Measurements from ENCODE around the gene MAMDC4. TPM values are rescaled to one million over a fixed set of nuclear protein-coding genes. Genes with fewer than 3 reads are reported as not detected.
"Not testable (repeated sequence)": the region's sequence is repeated elsewhere in the genome, so short reads cannot be mapped to it uniquely, and the experiment has no call there.

Gene MAMDC4
- total RNA-seq, 1 donor from 2014 or later = 13.4 TPM

DNA sequence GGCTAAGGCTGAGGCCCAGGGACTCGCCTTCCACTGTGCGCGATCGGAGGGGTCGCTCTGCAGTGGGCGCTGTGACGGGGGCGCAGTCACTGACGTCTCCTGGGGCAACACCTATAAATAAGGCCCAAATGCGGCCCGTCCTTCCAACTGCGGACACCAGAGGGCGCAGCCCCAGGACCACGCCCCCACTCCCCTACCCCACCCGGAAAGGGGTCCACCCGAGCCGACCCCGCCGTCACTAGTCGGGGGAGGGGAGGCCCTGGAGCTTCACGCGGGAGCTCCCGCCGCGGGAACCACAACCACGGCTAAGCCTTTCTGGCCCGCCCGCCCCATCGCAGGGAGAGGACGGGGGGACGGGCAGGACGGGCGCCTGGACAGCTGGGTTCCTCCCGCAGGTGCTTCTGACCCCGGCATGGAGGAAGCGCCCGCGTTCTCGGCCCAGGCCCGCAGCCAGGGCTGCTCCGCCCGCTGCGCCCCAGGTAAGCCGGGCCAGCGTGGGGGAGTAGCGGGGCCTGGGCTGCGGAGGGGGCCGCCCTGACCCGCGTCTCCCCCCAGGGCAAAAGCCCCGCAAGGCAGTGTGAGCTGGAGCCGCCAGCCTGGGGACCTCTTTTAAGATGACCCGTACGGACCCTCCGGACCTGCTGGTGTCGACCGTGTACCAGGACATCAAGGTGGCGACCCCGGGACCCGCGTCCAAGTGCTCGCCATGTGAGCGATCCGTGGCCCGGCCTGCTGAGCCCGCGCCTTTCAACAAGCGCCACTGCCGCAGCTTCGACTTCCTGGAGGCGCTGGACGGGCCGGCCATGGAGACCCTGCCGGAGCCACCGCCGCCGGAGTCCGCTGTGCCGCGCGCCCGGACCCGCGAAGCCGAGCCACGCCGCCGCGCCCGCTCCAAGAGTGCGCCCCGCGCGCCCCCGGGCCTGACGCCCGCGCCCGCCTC is 8.1 kb upstream of the MAMDC4 start:
- peak; percentile 82 for TF ChIP-seq CTCF (IDR thresholded peaks at IDR 0.05; ENCODE audit: borderline replicate concordance)
- Histone ChIP-seq H3K27me3 (ENCODE audit: low read depth) (peaks cover 41% of the 10 kb centered on the region), H3K27ac (replicated peaks) (peak overlapping the region; percentile 78), H3K4me3 (peak overlapping the region; percentile 74), H3K36me3 (peaks cover 15% of the 10 kb centered on the region), H3K4me1 (peaks cover 69% of the 10 kb centered on the region)
- intact Hi-C loops (cut with micrococcal nuclease); H3K9me3 ChIP-seq (replicated peaks); DNase-seq: not testable (repeated sequence)

DNA sequence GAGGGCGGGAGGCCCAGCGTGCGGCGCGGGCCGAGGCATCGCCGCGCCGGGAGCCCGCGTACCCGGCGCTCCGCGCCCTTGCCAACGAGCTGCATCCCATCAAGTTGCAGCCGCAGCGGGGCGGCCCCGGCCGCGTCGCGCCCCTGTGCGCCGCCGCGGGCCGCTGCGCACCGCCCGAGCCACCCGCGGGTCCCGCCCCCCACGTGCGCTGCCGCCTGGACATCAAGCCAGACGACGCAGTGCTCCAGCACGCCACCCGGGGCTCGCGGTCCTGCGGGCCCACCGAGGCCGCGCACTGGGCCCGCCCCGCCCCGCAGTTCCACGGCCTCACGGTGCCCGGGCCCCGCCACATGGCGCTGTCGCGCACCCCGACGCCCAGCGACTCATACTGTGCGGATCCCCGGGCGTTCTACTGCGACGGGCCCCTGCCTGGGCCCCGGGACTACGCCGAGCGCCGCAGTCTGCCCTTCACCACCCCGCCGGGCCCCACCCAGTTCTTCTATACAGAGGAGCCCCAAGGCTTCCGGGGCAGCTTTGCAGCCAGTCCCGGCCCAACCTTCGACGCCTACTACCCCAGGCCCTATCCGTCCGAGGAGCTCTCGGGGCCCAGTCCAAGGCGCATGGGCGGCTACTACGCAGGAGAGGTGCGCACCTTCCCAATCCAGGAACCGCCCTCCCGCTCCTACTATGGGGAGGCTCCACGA is 7.2 kb upstream of the MAMDC4 start:
- Histone ChIP-seq H3K4me1 (peaks cover 72% of the 10 kb centered on the region), H3K4me3 (no peak overlapping the region), H3K9me3 (replicated peaks) (no peaks in the 10 kb centered on the region), H3K36me3 (peaks cover 7% of the 10 kb centered on the region), H3K27me3 (ENCODE audit: low read depth) (peaks cover 41% of the 10 kb centered on the region), H3K27ac (replicated peaks) (no peak overlapping the region)
- intact Hi-C loops (cut with micrococcal nuclease) = no loop called here
- no peak for TF ChIP-seq CTCF (IDR thresholded peaks at IDR 0.05; ENCODE audit: borderline replicate concordance)
- no peak for DNase-seq

DNA sequence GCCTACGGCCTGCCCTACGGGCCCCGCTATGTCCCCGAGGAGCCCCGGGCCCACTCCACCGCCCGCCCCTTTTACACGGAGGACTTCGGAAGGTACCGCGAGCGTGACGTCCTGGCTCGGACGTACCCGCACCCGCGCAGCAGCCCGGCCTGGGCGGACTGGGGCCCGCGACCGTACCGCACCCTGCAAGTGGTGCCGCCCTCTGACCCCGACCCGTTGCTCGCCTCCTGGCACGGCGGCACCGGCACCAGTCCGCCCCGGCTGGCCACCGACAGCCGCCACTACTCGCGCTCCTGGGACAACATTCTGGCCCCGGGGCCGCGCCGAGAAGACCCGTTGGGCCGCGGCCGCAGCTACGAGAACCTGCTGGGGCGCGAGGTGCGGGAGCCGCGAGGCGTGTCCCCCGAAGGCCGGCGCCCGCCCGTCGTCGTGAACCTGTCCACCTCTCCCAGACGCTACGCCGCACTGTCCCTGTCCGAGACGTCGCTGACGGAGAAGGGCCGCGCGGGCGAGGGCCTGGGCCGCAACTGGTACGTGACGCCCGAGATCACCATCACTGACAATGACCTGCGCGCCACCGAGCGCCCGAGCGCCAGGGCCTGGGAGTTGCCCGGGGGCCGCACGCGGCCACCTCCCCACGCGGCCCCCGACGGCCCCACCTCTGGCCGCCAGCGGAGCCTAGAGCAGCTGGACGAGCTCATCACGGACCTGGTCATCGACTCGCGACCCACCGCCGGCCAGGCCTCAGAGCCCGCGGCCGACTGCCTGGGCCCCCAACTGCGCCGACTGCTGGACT is 6.5 kb upstream of the MAMDC4 start:
- Histone ChIP-seq H3K27ac (replicated peaks) (no peak overlapping the region), H3K36me3 (peaks cover 8% of the 10 kb centered on the region), H3K27me3 (ENCODE audit: low read depth) (peaks cover 41% of the 10 kb centered on the region), H3K4me1 (peaks cover 80% of the 10 kb centered on the region), H3K4me3 (no peak overlapping the region), H3K9me3 (replicated peaks) (no peaks in the 10 kb centered on the region)
- DNase-seq = no peak
- intact Hi-C loops (cut with micrococcal nuclease) = no loop called here
- no peak for TF ChIP-seq CTCF (IDR thresholded peaks at IDR 0.05; ENCODE audit: borderline replicate concordance)

DNA sequence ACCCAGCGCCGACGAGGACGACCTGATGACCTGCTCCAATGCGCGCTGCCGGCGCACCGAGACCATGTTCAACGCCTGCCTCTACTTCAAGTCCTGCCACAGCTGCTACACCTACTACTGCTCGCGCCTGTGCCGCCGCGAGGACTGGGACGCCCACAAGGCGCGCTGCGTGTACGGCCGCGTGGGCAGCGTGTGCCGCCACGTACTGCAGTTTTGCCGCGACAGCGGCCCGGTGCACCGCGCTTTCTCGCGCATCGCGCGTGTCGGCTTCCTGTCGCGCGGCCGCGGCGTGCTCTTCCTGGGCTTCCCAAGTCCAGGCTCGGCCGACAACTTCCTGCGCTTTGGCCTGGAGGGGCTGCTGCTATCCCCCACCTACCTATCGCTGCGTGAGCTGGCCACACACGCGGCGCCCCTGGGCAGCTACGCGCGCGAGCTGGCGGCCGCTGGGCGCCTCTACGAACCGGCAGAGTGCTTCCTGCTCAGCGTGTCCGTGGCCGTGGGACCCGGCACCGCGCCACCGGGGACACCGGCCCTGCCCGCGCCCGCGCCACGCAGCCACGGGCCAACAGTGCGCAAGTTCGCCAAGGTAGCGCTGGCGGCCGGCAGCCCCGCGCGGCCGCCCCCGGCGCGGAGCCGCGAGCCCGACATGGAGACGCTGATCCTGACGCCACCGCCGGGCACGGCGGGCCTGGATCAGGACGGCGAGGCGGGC is 5.6 kb upstream of the MAMDC4 start:
- Histone ChIP-seq H3K9me3 (replicated peaks) (no peaks in the 10 kb centered on the region), H3K4me1 (peaks cover 81% of the 10 kb centered on the region), H3K4me3 (peak overlapping the region; percentile 89), H3K27ac (replicated peaks) (peak overlapping the region; percentile 98), H3K27me3 (ENCODE audit: low read depth) (peaks cover 41% of the 10 kb centered on the region), H3K36me3 (peaks cover 16% of the 10 kb centered on the region)
- intact Hi-C loops (cut with micrococcal nuclease) = no loop called here
- DNase-seq = no peak
- TF ChIP-seq CTCF (IDR thresholded peaks at IDR 0.05; ENCODE audit: borderline replicate concordance) = no peak
